HG02588 (cell line): ENCODE data around the gene KLHL22.
"Not testable (repeated sequence)": the region's sequence is repeated elsewhere in the genome, so short reads cannot be mapped to it uniquely, and the experiment has no call there.

Experiments
- ATAC-seq: cut with Tn5 transposase; IDR thresholded peaks from one replicate; pipeline ENCODE4 v1.9.1; 2021; ENCODE audit warnings: mild to moderate bottlenecking, moderate library complexity; ENCODE audit not compliant: unreplicated experiment

The KLHL22 gene

DNA sequence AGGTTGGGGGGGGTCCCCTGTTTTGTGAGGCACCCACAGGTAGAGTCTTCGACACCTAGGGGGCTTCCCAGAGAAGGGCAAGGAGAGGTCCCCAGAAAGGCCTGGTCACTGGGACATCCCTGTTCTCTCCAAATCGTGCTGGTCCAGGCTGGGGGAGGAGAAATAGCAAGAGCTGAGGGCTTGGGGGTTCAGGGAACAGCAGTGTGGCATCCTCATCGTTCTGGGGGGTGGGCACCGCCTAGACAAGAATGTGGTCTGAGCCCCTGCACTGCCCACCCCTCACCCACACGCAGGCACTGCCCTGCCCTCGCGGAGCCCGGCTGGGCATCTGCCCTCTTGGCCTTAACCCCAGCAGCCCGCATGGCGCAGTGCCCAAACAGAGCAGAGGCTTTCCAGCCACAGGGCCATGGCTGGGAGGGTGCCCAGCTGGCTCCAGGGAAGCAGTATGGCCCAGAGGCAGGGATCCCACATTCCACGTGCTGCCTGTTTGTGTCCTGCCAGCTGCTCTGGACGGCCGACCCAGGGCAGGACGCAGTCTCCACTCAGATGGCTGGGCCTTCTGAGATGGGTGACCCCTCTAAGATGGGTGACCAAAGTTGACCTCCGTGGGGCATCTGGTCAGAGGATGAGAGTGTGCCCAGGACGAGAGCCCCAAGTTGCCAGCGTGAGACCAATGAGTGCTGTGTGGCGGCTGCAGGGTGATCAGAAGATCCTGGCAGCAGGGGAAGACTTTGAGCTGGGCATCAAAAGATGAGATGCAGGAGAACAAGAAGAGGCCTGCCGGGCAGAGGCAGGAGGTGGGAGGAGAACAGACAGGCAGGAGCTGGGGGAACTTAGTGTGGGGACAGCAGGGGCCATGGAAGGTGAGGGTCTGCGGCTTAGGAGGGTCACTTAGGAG, 72.3 kb downstream of the KLHL22 start:
- no peak for ATAC-seq

DNA sequence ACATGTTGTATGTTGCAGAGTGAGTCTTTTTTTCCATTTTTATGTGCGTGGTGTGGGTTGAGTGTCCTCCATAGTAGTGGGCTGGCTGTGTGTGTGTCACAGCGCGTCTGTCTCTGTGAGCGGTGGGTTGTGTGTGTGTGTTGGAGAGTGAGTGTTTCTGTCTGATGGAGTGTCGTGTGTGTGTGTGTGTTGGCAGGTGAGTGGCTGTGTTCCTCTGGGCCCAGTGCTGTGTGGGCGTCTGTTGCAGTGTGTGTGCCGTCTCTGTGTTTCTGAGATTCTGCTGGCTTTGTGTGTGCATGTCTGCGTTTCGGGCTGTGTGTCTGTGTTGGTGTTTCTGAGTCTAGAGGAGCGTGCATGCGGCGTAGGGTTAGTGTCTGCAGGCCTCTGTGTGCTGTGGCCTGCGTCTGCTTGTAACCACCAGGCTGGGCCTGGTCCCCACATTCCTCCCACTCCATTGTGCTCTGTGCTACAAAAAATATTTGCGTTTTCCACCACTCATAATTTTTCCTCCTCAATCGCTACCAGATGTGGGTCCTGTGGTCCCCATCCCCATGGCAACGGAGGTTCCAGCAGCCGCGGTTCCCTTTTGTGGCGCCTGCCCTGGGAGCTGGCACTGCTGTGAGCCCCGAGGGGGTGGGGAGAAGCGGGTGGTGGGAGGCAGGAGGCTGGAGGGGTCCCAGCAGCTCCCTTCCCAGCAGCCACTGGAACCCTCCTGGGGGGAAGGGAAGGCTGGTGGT, 73.2 kb downstream of the KLHL22 start:
- no peak for ATAC-seq

DNA sequence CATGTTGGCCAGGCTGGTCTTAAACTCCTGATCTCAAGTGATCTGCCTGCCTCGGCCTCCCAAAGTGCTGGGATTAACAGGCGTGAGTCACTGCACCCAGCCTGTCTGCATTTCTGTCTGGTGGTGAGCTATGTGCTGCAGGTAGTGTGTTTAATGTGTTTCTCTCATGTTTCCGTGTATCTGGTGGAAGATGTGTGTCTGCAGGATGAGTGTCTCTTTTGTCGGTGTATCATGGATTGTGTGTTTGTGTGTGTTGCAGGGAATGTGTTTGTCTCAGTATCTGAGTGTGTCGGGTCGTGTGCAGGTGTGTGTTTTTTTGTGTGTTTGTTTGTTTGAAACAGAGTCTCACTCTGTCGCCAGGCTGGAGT, 74.1 kb downstream of the KLHL22 start:
- no peak for ATAC-seq

DNA sequence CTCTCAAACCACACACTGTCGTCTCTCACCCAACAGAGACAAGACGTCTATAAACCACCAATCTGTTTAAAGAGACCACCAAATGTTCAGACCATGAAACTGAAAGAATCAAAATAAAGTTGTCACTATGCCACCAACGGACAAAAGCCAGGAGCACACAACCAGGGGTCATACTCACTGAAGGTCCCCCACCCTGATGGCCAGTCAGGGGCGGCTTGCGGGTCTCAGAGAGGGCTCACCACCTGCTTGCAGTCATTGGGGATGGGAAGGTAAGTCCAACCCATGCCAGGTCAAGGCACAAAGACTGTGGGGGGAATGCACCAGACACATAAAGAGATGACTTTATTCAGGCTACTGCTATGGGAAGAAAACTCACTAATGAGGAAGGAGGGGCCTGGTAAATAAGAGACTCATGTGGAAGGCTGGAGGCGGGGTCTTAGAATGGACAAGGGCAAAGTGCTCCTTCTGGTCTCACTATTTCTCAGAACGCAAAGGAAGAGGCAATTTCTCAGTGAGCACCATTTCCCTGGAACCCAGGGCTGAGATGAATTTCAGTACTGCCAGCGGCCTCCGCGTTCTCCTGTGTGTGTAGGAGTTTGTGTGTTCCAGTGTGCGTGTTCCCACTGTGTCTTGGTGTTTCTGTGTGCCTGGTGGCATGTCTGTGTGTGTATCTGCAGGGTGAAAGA, 75.3 kb downstream of the KLHL22 start:
- ATAC-seq, result no peak

DNA sequence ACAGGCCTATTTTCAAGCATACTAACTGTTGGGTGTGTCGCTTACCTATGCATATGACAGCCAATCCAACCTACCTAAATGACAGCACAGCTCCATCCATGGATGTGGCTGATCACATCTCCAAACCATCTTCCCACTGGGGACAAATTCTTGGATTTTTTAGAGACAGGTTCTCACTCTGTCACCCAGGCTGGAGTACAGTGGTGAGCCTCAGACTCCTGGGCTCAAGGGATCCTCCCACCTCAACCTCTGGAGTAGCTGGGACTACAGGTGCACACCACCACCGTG, 76.0 kb downstream of the KLHL22 start:
- no peak for ATAC-seq

DNA sequence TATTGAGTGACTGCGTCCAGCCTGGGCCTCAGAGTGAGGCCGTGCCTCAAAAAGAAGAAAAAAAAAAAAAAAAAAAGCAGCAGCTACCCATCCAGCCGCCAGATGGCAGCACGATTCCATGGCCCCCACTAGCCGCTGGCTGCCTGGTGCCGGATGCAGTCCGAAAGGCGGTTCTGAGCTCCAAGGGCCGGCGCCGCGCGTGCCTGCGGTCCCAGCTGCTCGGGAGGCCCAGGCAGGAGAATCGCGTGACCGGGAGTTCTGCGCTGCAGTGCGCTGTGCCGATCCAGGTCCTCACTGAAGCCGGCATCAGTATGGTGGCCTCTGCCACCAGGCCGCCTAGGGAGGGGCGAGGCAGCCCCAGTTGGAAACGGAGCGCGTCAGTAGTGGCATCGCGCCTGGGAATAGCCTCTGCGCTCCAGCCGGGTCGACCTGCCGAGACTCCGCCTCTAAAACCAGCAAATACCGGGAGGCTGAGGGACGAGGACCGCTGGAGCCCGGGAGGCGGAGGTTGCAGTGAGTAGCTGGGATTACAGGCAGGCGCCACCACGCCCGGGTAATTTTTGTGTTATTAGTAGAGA, 77.3 kb downstream of the KLHL22 start:
- ATAC-seq, result no peak

DNA sequence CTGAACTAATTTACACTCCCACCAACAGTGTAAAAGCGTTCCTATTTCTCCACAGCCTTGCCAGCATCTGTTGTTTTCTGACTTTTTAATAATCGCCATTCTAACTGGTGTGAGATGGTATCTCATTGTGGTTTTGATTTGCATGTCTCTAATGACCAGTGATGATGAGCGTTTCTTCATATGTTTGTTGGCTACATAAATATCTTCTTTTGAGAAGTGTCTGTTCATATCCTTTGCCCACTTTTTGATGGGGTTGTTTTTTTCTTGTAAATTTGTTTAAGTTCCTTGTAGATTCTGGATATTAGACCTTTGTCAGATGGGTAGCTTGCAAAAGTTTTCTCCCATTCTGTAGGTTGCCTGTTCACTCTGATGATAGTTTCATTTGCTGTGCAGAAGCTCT, 79.9 kb downstream of the KLHL22 start:
- not testable (repeated sequence) for ATAC-seq

DNA sequence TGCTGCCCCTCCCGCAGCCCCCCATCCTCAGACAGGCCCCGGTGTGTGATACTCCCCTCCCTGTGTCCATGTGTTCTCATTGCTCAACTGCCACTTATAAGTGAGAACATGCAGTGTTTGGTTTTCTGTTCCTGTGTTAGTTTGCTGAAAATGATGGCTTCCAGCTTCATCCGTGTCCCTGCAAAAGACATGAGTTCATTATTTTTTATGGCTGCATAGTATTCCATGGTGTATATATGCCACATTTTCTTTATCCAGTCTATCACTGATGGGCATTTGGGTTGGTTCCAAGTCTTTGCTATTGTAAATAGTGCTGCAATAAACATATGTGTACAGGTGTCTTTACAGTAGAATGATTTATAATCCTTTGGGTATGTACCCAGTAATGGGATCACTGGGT, 80.4 kb downstream of the KLHL22 start:
- ATAC-seq, result not testable (repeated sequence)

DNA sequence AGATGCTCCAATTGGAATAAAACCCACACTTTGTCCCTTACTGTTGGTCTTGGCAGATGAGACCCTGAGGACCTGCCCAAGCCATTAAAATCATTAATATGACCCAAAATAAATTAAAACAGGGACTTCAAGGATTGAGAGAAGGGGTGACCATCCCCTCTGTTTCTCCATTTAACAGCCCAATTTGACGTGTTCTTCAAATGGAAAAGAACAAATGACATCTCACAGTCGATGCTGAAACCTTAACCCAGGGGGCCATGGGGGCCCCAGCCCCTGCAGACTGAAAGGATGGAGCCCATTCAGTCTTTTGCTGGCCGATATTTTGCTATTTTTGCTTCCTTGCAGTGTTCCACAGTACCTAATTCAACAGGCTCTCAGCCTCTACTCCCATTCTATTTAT, 81.1 kb downstream of the KLHL22 start:
- ATAC-seq, result no peak

DNA sequence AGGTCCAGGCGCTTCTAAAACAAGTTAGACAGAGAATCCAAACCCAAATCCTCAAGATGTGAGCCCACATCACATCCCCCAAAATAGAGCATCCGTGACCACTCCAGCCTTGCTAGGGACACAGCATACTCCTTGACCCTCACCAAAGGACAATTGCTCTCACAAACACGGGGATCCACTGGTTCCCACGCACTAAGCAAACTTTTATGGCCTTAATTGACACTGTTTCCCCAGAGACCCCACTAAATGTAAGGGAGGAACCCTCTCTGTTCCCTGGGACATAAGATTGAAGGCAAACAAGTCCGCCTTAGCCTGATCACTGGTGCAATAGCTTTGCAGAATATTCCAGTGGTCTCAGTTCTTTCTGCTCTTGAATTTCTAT, 81.5 kb downstream of the KLHL22 start:
- no peak for ATAC-seq

DNA sequence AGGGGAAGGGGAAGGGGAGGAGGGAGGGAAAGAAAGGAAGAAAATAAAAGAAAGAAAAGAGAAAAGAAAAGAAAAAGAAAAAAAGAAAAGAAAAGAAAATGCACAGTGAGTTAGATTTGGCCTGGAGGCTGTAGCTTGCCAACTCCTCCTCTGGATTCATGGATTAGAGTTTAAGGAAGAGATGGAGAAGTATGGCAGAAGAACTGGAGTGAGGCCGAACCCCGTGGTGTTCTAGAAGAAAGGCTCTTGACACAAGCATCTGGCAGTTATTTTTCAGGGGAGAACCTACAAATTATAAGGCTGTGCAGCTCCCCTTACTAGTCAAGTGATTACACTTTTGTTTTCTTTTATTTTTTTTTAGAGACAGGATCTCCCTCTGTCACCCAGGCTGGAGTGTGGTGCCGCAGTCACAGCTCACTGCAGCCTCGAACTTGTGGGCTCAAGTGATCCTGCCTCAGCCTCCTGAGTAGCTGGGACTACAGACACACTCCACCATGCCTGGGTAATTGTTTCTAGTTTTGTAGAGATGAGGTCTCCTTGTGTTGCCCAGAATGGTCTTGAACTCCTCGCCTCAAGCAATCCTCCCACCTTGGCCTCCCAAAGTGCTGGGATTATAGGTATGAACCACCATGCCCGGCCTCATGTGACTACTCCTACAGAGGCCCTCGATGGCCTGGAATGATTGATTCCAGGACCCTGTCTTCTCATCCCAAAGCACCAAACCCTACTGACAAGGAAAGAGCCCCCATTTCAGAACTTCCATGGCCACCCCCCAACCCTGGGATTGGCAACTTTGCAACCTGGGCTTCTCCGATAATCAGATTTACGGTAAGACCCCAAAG, 82.2 kb downstream of the KLHL22 start:
- no peak for ATAC-seq

DNA sequence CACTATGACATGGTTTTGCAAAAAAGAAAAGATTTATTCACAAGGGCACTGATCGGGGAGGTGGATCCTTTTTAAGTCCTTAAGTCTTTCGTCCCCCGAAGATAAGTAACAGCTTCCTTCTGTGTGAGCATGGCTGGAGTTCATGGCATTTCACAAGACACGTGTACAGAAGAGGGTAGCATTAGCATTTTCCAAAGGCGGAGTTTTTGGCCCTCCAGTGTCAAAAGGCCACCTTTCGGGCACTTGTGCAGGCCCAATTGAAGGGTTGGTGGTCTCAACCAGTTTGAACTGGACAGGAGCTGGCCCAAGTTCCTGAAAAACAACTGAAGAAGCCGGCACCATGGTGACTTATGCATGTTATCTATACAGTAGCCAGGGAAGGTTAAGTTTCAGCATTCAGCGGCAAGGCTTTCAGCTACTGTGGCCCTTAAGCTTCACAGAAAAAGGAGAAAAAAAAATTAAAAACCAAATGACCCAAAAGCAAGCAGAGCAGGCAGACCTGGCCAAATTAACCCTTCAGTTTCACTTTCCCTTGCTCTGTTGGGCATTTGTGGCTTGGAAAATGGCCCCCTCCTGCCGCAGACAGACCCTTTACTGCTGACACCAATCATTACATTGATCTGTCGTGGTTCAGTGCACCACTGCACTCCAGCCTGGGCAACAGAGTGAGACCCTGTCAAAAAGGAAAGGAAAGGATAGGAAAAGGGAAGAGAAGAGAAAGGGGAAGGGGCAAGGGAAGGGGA, 83.0 kb downstream of the KLHL22 start:
- no peak for ATAC-seq

DNA sequence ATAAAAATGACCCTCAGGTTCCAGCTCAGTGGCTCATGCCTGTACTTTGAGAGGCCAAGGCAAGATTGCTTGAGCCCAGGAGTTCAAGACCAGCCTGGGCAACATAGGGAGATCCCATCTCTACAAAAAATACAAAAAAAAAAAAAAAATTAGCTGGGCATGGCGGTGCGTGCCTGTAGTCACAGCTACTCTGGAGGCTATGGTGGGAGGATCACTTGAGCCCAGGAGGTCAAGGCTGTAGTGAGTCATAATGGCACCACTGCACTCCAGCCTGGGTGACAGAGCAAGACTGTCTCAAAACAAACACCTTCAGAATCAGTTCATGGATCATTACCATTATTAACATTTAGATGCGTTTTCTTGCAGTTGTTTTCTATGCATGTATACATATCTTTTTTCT, 86.2 kb downstream of the KLHL22 start:
- not testable (repeated sequence) for ATAC-seq

DNA sequence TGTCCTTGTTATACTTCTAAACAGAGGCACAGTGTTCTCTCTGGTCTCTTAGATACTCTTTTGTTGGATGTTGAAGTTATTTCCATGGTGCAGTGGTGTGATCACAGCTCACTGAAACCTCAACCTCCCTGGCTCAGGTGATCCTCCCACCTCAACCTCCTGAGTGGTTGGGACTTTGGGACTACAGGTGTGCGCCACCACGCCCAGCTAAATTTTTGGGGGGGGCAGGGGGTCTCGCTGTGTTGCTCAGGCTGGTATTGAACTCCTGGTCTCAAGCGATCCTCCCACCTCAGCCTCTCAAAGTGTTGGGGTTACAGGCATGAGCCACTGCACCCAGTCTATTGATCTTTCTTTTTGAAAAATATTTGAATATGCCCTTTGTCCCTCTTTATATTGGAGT, 86.7 kb downstream of the KLHL22 start:
- no peak for ATAC-seq

DNA sequence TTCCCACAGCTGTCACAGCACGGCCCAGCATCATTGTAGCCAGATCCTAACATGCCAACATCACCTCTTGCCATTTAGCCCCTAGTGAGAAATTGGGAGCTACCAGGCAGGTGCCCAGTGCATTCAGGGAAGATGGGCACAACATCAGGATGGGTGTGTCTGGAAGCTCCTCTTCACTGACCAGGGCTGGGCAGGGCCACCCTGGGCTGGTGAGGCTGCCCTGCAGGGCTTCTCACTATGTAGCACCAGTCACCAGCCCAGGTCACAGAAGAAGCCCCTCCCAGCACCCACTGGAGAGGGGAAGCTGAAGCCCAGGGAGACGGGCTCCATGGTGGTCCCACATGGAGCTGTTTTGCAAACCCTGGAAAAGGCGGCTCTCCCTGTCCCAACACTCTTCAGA, 87.8 kb downstream of the KLHL22 start:
- no peak for ATAC-seq

DNA sequence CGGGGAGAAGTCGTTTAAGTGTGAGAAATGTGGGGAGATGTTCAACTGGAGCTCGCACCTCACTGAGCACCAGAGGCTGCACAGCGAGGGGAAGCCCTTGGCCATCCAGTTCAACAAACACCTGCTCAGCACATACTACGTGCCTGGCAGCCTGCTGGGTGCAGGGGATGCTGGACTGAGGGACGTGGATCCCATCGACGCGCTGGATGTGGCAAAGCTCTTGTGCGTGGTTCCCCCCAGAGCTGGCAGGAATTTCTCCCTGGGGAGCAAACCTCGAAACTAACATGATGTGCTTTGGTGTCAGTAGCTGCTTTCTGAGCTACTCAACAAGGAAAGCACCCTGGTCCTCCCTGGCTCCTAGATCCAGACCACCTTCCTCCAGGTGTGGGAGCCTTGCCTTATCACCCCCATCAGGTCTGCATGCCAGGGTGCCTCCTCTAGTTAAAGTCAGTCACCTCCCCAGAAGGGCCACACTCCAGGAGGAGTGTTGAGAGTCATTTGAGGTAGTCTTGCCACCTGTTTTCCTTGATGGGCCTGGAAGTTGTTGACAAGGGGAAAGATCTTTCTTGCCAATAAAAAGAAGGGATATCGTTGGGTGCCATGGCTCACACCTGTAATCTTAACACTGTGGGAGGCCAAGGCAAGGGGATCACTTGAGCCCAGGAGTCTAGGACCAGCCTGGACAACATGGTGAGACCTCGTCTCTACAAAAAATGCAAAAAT, 88.7 kb downstream of the KLHL22 start:
- ATAC-seq, result no peak

DNA sequence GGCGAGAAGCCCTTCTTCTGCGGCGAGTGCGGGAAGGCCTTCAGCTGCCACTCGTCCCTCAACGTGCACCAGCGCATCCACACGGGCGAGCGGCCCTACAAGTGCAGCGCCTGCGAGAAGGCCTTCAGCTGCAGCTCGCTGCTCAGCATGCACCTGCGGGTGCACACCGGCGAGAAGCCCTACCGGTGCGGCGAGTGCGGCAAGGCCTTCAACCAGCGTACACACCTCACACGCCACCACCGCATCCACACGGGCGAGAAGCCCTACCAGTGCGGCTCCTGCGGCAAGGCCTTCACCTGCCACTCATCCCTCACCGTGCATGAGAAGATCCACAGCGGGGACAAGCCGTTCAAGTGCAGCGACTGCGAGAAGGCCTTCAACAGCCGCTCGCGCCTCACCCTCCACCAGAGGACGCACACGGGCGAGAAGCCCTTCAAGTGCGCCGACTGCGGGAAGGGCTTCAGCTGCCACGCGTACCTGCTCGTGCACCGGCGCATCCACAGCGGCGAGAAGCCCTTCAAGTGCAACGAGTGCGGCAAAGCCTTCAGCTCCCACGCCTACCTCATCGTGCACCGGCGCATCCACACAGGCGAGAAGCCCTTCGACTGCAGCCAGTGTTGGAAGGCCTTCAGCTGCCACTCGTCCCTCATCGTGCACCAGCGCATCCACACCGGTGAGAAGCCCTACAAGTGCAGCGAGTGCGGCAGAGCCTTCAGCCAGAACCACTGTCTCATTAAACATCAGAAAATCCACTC, 89.5 kb downstream of the KLHL22 start:
- no peak for ATAC-seq

DNA sequence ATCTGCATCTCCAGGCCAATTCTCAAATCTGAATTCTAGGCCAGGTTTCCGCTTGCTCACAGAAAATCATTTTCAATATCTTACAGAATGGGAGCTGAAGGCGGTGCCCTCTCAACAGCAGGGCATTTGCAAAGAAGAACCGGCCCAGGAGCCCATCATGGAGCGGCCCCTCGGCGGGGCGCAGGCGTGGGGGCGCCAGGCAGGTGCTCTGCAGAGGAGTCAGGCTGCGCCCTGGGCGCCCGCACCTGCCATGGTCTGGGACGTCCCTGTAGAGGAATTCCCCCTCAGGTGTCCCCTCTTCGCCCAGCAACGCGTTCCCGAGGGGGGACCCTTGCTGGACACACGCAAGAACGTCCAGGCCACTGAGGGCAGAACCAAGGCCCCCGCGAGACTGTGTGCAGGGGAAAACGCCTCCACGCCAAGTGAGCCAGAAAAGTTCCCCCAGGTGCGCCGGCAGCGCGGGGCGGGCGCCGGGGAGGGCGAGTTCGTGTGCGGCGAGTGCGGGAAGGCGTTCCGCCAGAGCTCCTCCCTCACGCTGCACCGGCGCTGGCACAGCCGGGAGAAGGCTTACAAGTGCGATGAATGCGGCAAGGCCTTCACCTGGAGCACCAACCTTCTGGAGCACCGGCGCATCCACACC, 90.2 kb downstream of the KLHL22 start:
- no peak for ATAC-seq
